Caco-2 (cell line): ENCODE data around the gene ZBTB17. TPM values are rescaled to one million over a fixed set of nuclear protein-coding genes. Genes with fewer than 3 reads are reported as not detected.

ENCODE experiments used
- BruUV-seq: library from RNA; stranded (reverse); fragments of 400-500 nt; replicated peaks from 2 replicates; lab custom pipeline; 2021; lab: Mats Ljungman, UMichigan
- CTCF ChIA-PET: fragments of 300-600 bp; sonication (Branson Sonifier 250); formaldehyde crosslinking; loops from one replicate; lab custom pipeline; 2022; ENCODE audit warnings: antibody characterized with exemption; lab: Charles Lee
- POLR2A ChIA-PET: fragments of 300-600 bp; sonication (Branson Sonifier 250); formaldehyde crosslinking; loops from one replicate; lab custom pipeline; 2022; ENCODE audit warnings: antibody characterized with exemption; lab: Charles Lee
- DNase-seq, 2 experiments: peaks; one replicate each; pipeline versions ENCODE4 v3.0.0 to v3.0.0-alpha.2; 2020 to 2022
- H3K27me3 ChIP-seq: replicated peaks from 2 replicates; pipeline ENCODE4 v1.6.0; 2011; ENCODE audit warnings: low read length; ENCODE audit not compliant: control insufficient read depth, insufficient read depth
- H3K36me3 ChIP-seq: 2 replicates; pipeline ENCODE4 v1.5.1; 2011; ENCODE audit warnings: low read length; ENCODE audit not compliant: control insufficient read depth, insufficient read depth
- H3K4me1 ChIP-seq: fragments of 250-450 bp; sonication (Bioruptor Pico); 2 replicates; pipeline ENCODE4 v1.5.1; 2020; ENCODE audit warnings: mild to moderate bottlenecking
- H3K4me3 ChIP-seq: 2 replicates; pipeline ENCODE4 v1.5.1; 2011; ENCODE audit warnings: low read depth, mild to moderate bottlenecking, control low read depth, low read length
- H3K9me3 ChIP-seq: fragments of 250-450 bp; sonication (Bioruptor Pico); 2 replicates; pipeline ENCODE4 v1.5.1; 2020; ENCODE audit warnings: mild to moderate bottlenecking, moderate library complexity
- H3K27ac Mint-ChIP-seq: one replicate; pipeline ENCODE4 v1.8.0; 2022; ENCODE audit warnings: mixed read lengths; ENCODE audit not compliant: unreplicated experiment
- H3K27me3 Mint-ChIP-seq: one replicate; pipeline ENCODE4 v1.8.0; 2022; ENCODE audit warnings: mixed read lengths; ENCODE audit not compliant: insufficient read depth, unreplicated experiment
- H3K36me3 Mint-ChIP-seq: one replicate; pipeline ENCODE4 v1.8.0; 2022; ENCODE audit warnings: mild to moderate bottlenecking, mixed read lengths; ENCODE audit not compliant: insufficient read depth, unreplicated experiment
- H3K4me1 Mint-ChIP-seq: one replicate; pipeline ENCODE4 v1.8.0; 2022; ENCODE audit warnings: low read depth, mixed read lengths; ENCODE audit not compliant: unreplicated experiment
- H3K4me3 Mint-ChIP-seq: one replicate; pipeline ENCODE4 v1.8.0; 2022; ENCODE audit warnings: mild to moderate bottlenecking, moderate library complexity, mixed read lengths; ENCODE audit not compliant: unreplicated experiment
- H3K9me3 Mint-ChIP-seq: one replicate; pipeline ENCODE4 v1.8.0; 2022; ENCODE audit warnings: mixed read lengths; ENCODE audit not compliant: unreplicated experiment
- intact Hi-C: fragments of 100-400 bp; cut with micrococcal nuclease; formaldehyde crosslinking; loops from one replicate; pipeline ENCODE4 v1.10.0; 2022; ENCODE audit not compliant: unreplicated experiment
- total RNA-seq: library from RNA; stranded (reverse); gene quantifications from 2 replicates; pipeline ENCODE4 v1.2.3, GENCODE V29; 2022
- TF ChIP-seq, protein P1 (sequence below), 2 experiments: fragments of 200-600 bp in 1 of 2; IDR thresholded peaks; 1 replicate in 1 of 2; 2 replicates in 1 of 2; pipeline versions ENCODE4 v1.5.1 to v1.8.0; 2011 to 2022; ENCODE audit warnings: antibody characterized with exemption in 1 of 2, control low read depth in 1 of 2, inconsistent platforms in 1 of 2, low read depth in 1 of 2, low read length in 1 of 2, mild to moderate bottlenecking in 1 of 2, moderate library complexity in 1 of 2; ENCODE audit not compliant: insufficient read depth in 1 of 2, severe bottlenecking in 1 of 2, unreplicated experiment in 1 of 2

Gene ZBTB17
- total RNA-seq, 1 experiment from 2014 or later, result 23.5 TPM

DNA sequence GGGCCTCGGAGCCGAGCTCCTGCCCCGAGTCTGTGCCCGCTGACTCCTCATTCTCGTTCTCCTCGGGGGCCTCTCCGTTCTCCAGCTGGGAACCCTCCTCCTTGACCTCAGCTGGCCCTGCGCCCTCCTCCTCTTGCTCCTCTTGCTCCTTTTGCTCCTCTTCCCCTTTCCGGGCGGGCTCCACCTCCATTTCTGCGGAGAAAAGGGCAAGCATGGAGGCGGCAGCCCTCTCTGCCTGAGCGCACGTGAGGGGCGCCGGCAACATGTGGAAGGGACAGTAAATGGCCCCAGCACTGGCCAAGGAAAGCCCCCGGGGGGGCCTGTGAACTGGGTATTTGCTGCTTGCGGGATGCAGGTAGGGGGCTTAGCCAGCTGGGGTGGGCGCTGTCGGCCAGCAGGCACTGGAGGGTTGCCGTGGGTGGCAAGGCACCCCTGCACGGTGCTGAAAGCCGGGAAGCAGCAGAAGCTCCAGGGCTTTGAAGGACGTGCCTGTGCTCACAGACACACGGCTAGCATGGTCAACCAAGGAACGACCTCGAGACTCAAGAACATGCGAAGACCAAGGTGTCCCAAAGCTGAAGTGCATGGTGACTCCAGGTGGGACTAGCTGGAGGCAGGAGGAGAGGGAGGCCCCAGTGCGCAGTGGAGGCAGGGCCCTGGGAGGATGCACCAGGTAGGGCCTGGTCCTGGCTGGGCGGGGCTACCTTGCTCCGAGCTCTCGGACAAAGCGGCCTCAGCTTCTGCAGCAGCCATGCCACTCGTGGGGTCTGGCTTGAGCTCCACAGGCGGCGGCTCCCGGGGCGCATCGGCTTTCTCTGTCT, 30.7 kb downstream of the ZBTB17 start:
- no peaks in the 10 kb centered on the region for H3K9me3 Mint-ChIP-seq

DNA sequence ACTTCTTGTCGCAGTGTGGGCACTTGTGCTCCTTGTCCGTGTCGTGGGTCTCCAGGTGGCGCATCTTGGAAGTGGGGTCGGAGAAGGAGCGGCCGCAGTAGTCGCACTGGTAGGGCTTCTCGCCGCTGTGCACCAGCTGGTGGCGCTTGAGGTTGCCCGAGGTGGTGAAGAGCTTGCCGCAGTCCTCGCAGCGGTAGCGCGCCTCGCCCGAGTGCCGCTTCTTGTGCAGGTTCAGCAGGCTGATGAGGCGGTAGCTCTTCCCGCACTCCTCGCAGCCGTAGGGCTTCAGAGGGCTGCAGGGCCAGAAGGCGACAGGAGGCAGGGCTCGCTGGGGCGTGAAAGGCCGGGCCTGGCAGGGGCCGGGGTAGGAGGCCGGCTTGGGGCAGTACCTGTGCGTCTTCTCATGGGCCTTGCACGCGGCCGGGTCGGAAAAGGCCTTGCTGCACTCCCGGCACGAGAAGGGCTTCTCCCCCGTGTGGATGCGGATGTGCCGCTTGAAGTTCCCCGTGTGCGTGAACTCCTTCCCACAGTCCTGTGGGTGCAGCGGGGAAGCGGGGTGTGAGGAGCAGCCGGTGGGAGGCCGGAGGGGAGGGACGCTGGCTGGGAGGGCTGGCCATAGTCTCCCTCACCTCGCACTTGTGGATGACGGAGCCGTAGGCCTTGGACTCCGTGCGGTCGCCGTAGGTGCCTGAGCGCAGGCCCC, 31.4 kb downstream of the ZBTB17 start:
- intact Hi-C loops, result no loop called here

More for the DNA sequence above, 30.7 kb downstream of the ZBTB17 start:
- Mint-ChIP-seq H3K36me3 (peaks cover 47% of the 10 kb centered on the region), H3K4me3 (no peak overlapping the region), H3K4me1 (peaks cover under 1% of the 10 kb centered on the region), H3K27me3 (no peaks in the 10 kb centered on the region), H3K27ac (no peak overlapping the region)
- Histone ChIP-seq H3K36me3 (no peaks in the 10 kb centered on the region), H3K9me3 (no peaks in the 10 kb centered on the region), H3K27me3 (no peaks in the 10 kb centered on the region), H3K4me3 (no peak overlapping the region), H3K4me1 (peaks cover 2% of the 10 kb centered on the region; the same call in 1 of the 2 replicates)
- intact Hi-C loops, result no loop called here
- no peak for DNase-seq
- TF ChIP-seq, protein P1, sequence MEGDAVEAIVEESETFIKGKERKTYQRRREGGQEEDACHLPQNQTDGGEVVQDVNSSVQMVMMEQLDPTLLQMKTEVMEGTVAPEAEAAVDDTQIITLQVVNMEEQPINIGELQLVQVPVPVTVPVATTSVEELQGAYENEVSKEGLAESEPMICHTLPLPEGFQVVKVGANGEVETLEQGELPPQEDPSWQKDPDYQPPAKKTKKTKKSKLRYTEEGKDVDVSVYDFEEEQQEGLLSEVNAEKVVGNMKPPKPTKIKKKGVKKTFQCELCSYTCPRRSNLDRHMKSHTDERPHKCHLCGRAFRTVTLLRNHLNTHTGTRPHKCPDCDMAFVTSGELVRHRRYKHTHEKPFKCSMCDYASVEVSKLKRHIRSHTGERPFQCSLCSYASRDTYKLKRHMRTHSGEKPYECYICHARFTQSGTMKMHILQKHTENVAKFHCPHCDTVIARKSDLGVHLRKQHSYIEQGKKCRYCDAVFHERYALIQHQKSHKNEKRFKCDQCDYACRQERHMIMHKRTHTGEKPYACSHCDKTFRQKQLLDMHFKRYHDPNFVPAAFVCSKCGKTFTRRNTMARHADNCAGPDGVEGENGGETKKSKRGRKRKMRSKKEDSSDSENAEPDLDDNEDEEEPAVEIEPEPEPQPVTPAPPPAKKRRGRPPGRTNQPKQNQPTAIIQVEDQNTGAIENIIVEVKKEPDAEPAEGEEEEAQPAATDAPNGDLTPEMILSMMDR (IDR thresholded peaks at IDR 0.05; ENCODE audit: insufficient read depth in 1 of 2, low read depth in 1 of 2, low read length in 1 of 2, severe bottlenecking in 1 of 2, unreplicated experiment in 1 of 2), result no peak
- ChIA-PET CTCF (no interaction called here), POLR2A (no interaction called here)
- no TSS peak for BruUV-seq

DNA sequence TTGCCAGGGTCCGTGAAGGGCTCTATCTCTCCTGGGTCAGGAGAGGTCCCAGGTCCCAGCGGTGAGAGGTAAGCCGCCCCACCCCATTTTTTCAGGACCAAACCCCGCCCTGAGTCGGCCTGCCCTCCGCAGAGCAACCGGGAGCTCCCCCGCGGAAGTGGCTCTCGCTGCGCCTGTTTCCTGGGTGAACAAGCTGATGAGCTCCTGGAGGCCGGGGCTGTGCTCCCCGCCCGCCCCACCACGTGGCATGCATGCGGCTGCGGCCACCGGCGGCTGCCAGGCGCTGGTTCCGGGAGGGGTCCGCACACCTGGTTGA, 32.0 kb downstream of the ZBTB17 start:
- ChIA-PET CTCF (no interaction called here), POLR2A (no interaction called here)
- no peak overlapping the region for H3K4me3 Mint-ChIP-seq
- no TSS peak for BruUV-seq
- H3K4me1 Mint-ChIP-seq, result no peaks in the 10 kb centered on the region
- Histone ChIP-seq H3K27me3 (no peaks in the 10 kb centered on the region), H3K4me3 (no peak overlapping the region), H3K36me3 (no peaks in the 10 kb centered on the region), H3K4me1 (no peaks in the 10 kb centered on the region), H3K9me3 (no peaks in the 10 kb centered on the region)
- TF ChIP-seq, protein P1 (IDR thresholded peaks at IDR 0.05; ENCODE audit: insufficient read depth in 1 of 2, low read depth in 1 of 2, low read length in 1 of 2, severe bottlenecking in 1 of 2, unreplicated experiment in 1 of 2), result no peak
- peaks cover 60% of the 10 kb centered on the region for H3K36me3 Mint-ChIP-seq
- H3K27me3 Mint-ChIP-seq, result no peaks in the 10 kb centered on the region
- intact Hi-C loops, result no loop called here
- H3K9me3 Mint-ChIP-seq, result no peaks in the 10 kb centered on the region
- no peak for DNase-seq
- H3K27ac Mint-ChIP-seq, result no peak overlapping the region

More for the DNA sequence above, 31.4 kb downstream of the ZBTB17 start:
- no peaks in the 10 kb centered on the region for H3K27me3 ChIP-seq
- H3K4me3 ChIP-seq, result no peak overlapping the region
- H3K36me3 Mint-ChIP-seq, result peaks cover 55% of the 10 kb centered on the region
- H3K27me3 Mint-ChIP-seq, result no peaks in the 10 kb centered on the region
- H3K4me1 ChIP-seq, result no peaks in the 10 kb centered on the region
- H3K4me3 Mint-ChIP-seq, result no peak overlapping the region
- TF ChIP-seq, protein P1 (IDR thresholded peaks at IDR 0.05; ENCODE audit: insufficient read depth in 1 of 2, low read depth in 1 of 2, low read length in 1 of 2, severe bottlenecking in 1 of 2, unreplicated experiment in 1 of 2), result no peak
- no peaks in the 10 kb centered on the region for H3K9me3 Mint-ChIP-seq
- no peaks in the 10 kb centered on the region for H3K36me3 ChIP-seq
- no peak overlapping the region for H3K27ac Mint-ChIP-seq
- no peak for DNase-seq
- BruUV-seq, result no TSS peak
- POLR2A ChIA-PET, result no interaction called here
- no peaks in the 10 kb centered on the region for H3K4me1 Mint-ChIP-seq
- no peaks in the 10 kb centered on the region for H3K9me3 ChIP-seq
- CTCF ChIA-PET, result no interaction called here
